Stomach (tissue), 4 donors: ENCODE data around the gene RAB26.
"Not testable (repeated sequence)": the region's sequence is repeated elsewhere in the genome, so short reads cannot be mapped to it uniquely, and the experiment has no call there.

Source experiments
- EP300 ChIP-seq: sonication (generic); formaldehyde crosslinking; IDR thresholded peaks from one replicate; pipeline ENCODE4 v1.6.1; 2017; ENCODE audit warnings: antibody characterized with exemption
- POLR2AphosphoS5 ChIP-seq, 3 donors: sonication (generic); formaldehyde crosslinking; IDR thresholded peaks; one replicate each; pipeline ENCODE4 v1.6.1; 2016; ENCODE audit warnings: antibody characterized with exemption in 3 of 3
- TF ChIP-seq, protein P1 (sequence below), 7 experiments: fragments of 450-650 bp in 4 of 7; fragments of 200-600 bp in 3 of 7; sonication (generic) in 3 of 7; IDR thresholded peaks; one replicate each; pipeline ENCODE4 v1.5.1; 2016 to 2019; ENCODE audit warnings: antibody characterized with exemption in 7 of 7, control low read depth in 2 of 7, mild to moderate bottlenecking in 1 of 7

DNA sequence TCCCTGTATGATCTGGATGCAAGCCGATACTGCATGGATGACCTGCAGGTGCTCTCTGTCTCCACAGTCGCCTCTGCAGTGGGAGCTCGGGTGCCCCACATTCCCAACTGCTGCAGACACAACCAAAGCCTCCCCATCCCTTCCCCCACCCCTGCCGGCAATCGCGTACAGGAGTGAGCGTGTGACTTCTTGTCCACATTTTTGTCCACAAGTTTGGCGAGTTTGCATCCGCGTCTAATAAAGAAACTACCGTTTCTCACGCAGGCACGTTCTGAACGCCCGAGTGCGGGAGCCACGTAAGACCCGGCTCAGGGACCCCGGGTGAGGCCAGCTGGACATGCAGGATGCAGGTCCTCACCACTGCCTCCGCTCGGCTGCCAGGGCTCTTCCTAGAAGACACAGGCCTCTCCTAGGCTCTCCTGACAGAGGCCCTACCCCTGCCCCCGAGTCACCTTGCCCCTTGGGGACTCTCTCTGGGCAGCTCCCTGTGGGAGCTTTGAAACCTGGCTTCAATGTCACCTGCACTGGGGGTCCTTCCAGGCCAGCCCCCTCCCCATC, 18.5 kb upstream of the RAB26 start:
- TF ChIP-seq, protein P1, sequence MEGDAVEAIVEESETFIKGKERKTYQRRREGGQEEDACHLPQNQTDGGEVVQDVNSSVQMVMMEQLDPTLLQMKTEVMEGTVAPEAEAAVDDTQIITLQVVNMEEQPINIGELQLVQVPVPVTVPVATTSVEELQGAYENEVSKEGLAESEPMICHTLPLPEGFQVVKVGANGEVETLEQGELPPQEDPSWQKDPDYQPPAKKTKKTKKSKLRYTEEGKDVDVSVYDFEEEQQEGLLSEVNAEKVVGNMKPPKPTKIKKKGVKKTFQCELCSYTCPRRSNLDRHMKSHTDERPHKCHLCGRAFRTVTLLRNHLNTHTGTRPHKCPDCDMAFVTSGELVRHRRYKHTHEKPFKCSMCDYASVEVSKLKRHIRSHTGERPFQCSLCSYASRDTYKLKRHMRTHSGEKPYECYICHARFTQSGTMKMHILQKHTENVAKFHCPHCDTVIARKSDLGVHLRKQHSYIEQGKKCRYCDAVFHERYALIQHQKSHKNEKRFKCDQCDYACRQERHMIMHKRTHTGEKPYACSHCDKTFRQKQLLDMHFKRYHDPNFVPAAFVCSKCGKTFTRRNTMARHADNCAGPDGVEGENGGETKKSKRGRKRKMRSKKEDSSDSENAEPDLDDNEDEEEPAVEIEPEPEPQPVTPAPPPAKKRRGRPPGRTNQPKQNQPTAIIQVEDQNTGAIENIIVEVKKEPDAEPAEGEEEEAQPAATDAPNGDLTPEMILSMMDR (IDR thresholded peaks at IDR 0.05) = not testable (repeated sequence)
- not testable (repeated sequence) for TF ChIP-seq EP300; POLR2AphosphoS5 (IDR thresholded peaks at IDR 0.05)
